Smooth muscle cell (in vitro differentiated cells): ENCODE data around the gene HOXA9. TPM values are rescaled to one million over a fixed set of nuclear protein-coding genes. Genes with fewer than 3 reads are reported as not detected.

Experiments
- DNase-seq: peaks from one replicate; lab custom pipeline; 2025; ENCODE audit not compliant: unreplicated experiment; lab: John Stamatoyannopoulos, UW
- H2AFZ ChIP-seq: fragments of 200-600 bp; sonication (generic); 2 replicates; pipeline ENCODE4 v1.6.0; 2016; ENCODE audit warnings: antibody characterized with exemption, low read depth, mild to moderate bottlenecking
- H3F3A ChIP-seq: fragments of 200-600 bp; sonication (generic); 2 replicates; pipeline ENCODE4 v1.6.0; 2017; ENCODE audit warnings: antibody characterized with exemption, low read depth
- H3K27ac ChIP-seq: fragments of 200-600 bp; sonication (generic); 2 replicates; pipeline ENCODE4 v1.5.1; 2016; ENCODE audit warnings: low read depth, mild to moderate bottlenecking
- H3K27me3 ChIP-seq: fragments of 200-600 bp; sonication (generic); 2 replicates; pipeline ENCODE4 v1.6.1; 2016; ENCODE audit warnings: low read depth, mild to moderate bottlenecking
- H3K36me3 ChIP-seq: fragments of 200-600 bp; sonication (generic); 2 replicates; pipeline ENCODE4 v1.5.1; 2016; ENCODE audit warnings: low read depth
- H3K4me1 ChIP-seq: fragments of 200-600 bp; sonication (generic); 2 replicates; pipeline ENCODE4 v1.5.1; 2016; ENCODE audit warnings: low read depth
- H3K4me2 ChIP-seq: fragments of 200-600 bp; sonication (generic); 2 replicates; pipeline ENCODE4 v1.6.0; 2016; ENCODE audit warnings: mild to moderate bottlenecking
- H3K4me3 ChIP-seq: fragments of 200-600 bp; sonication (generic); 2 replicates; pipeline ENCODE4 v1.5.1; 2016; ENCODE audit warnings: mild to moderate bottlenecking
- H3K79me2 ChIP-seq: fragments of 200-600 bp; sonication (generic); 2 replicates; pipeline ENCODE4 v1.6.0; 2016; ENCODE audit warnings: low read depth, mild to moderate bottlenecking
- H3K9ac ChIP-seq: fragments of 200-600 bp; sonication (generic); 2 replicates; pipeline ENCODE4 v1.6.0; 2016; ENCODE audit warnings: low read depth
- H3K9me3 ChIP-seq: fragments of 200-600 bp; sonication (generic); replicated peaks from 2 replicates; pipeline ENCODE4 v1.5.1; 2016; ENCODE audit warnings: low read depth
- H4K20me1 ChIP-seq: fragments of 200-600 bp; sonication (generic); 2 replicates; pipeline ENCODE4 v1.6.0; 2016; ENCODE audit warnings: low read depth
- CTCF ChIP-seq: fragments of 200-600 bp; sonication (generic); IDR thresholded peaks from 2 replicates; pipeline ENCODE4 v1.5.1; 2017; ENCODE audit warnings: borderline replicate concordance, mild to moderate bottlenecking, antibody characterized with exemption; ENCODE audit not compliant: insufficient read depth, poor library complexity, severe bottlenecking
- WGBS: methylation state at CpG from one replicate; pipeline ENCODE4 v1.1.7; 2016; ENCODE audit warnings: low lambda C conversion rate; 5-methylcytosine and 5-hydroxymethylcytosine counted together
- polyA plus RNA-seq: library from polyadenylated mRNA; unstranded; fragments of >200 nt; fragmentation: Nextera tagmentation; extraction: Ambion mirVana; gene quantifications from 2 replicates; pipeline ENCODE4 v1.2.1, GENCODE V29; 2016
- total RNA-seq: library from RNA; depleted of rRNA; stranded (reverse); fragments of >200 nt; gene quantifications from 2 replicates; pipeline ENCODE4 v1.2.3, GENCODE V29; 2014

HOXA9 gene
- total and polyA plus RNA-seq, 2 experiments from 2014 or later = 12.6 to 35.8 TPM

DNA sequence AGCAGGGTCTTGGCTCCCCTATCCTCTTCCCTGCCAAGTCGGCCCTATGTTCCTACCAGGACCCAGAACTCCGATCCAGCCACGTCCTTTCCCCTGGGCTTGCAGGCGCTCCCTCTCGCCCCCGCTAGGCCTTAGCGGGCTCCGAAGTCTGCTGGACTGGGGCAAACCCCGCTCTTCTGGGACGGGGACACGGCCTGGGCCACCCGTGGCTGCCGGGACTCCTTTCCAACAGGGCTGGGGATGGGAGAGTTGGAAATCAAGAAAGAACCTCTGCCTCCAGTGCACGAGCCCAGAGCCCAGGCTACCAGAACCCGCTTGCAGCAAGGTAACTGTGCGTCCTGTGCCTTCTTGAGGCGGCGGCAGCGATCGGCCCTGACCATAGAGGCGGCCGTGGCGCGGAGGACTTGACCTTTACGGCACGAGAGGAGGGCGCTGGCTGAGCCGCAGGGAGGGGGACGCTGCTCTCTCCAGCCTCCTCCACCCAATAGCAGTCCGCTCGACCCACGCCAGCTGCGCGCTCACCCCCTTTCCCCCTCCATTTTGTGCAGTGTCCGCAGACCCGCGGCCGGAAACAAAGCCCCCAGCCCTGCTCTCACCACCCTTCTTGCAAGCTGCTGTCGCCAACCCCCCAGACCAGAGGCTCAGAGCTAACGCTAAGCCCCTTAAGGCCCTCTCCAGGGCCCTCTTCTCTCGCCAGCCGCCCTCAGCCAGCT is 26.7 kb upstream of the HOXA9 start:
- H3K4me3 ChIP-seq = peak overlapping the region; percentile 67
- H3K27me3 ChIP-seq = no peaks in the 10 kb centered on the region
- no peak for DNase-seq
- H3K27ac ChIP-seq = peak overlapping the region; percentile 87
- TF ChIP-seq CTCF = no peak
- H4K20me1 ChIP-seq = peaks cover 21% of the 10 kb centered on the region
- peak overlapping the region; percentile 66 for H3K9ac ChIP-seq
- peak overlapping the region; percentile 73 for H2AFZ ChIP-seq
- H3K4me1 ChIP-seq = peaks cover 2% of the 10 kb centered on the region
- no peaks in the 10 kb centered on the region for H3K9me3 ChIP-seq
- H3F3A ChIP-seq = peaks cover 7% of the 10 kb centered on the region
- WGBS = 14% methylated on average over 42 of the region's 42 CpGs
- H3K4me2 ChIP-seq = peak overlapping the region; percentile 89
- peaks cover 100% of the 10 kb centered on the region for H3K79me2 ChIP-seq
- no peaks in the 10 kb centered on the region for H3K36me3 ChIP-seq

GRCh38 chr7:27191161-27191731 is 25.9 kb upstream of the HOXA9 start:
- Histone ChIP-seq H3F3A (peaks cover 9% of the 10 kb centered on the region), H4K20me1 (peaks cover 14% of the 10 kb centered on the region), H3K9ac (peak overlapping the region; percentile 66), H3K27ac (peak overlapping the region; percentile 87), H2AFZ (no peak overlapping the region), H3K79me2 (peaks cover 100% of the 10 kb centered on the region), H3K27me3 (no peaks in the 10 kb centered on the region), H3K4me3 (peak overlapping the region; percentile 67), H3K4me1 (peaks cover 5% of the 10 kb centered on the region), H3K4me2 (peak overlapping the region; percentile 89), H3K9me3 (no peaks in the 10 kb centered on the region), H3K36me3 (no peaks in the 10 kb centered on the region)
- 51% methylated on average over 15 of the region's 15 CpGs for WGBS
- no peak for TF ChIP-seq CTCF
- no peak for DNase-seq

DNA sequence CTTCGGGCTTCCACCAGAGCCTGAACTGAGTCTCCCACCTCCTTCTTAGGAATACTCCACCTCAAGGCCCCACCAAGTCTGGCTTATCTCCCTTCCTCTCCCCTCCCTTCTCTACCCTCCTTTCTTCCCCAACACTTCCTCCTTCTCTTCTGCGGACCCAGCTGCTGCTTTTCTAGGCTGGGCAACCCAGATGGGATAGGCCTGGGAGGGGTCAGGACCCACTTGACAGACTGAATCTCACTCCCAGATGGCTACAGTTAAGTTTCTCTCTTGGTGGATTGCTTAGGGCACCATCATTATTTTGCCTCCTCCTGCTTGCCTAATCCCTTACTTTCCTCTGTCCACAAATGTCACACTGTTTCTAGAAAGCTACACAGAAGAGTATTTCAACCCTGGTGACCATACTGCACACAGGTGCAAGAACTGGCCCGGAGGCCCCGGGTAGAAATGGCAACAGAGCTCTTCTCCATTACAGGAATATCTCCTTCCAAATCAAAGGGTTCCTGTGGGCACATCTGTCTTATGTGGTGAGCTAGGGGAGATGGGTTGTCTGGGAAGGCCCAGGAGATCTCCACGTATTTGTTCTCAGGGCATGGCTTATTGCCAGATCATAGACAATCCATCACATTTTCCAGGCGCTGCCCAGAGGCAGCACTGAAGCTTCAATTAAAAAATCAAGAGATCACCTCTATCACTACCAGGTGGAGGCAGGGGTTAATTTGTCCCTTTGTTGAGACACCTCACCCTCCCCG is 24.8 kb upstream of the HOXA9 start:
- Histone ChIP-seq H3K27me3 (no peaks in the 10 kb centered on the region), H3K4me3 (peak overlapping the region; percentile 2), H4K20me1 (peaks cover 3% of the 10 kb centered on the region), H2AFZ (no peak overlapping the region), H3K27ac (no peak overlapping the region), H3K36me3 (no peaks in the 10 kb centered on the region), H3K4me2 (peak overlapping the region; percentile 89), H3K9me3 (no peaks in the 10 kb centered on the region), H3K79me2 (peaks cover 100% of the 10 kb centered on the region), H3K4me1 (peaks cover 5% of the 10 kb centered on the region), H3F3A (peaks cover 9% of the 10 kb centered on the region), H3K9ac (no peak overlapping the region)
- TF ChIP-seq CTCF = no peak
- DNase-seq = no peak
- 59% methylated on average over 7 of the region's 7 CpGs for WGBS
